Measurements from ENCODE around the gene ATRN.

- TF ChIP-seq CTCF (IDR thresholded peaks at IDR 0.05; ENCODE audit: poor library complexity, severe bottlenecking) (no peak), REST (IDR thresholded peaks at IDR 0.05; ENCODE audit: borderline replicate concordance) (no peak), EZH2 (IDR thresholded peaks at IDR 0.05; ENCODE audit: borderline replicate concordance, insufficient read depth, low read length, poor library complexity, severe bottlenecking) (no peak), SMC3 (conservative IDR thresholded peaks at IDR 0.05; ENCODE audit: poor library complexity) (no peak)
Measured at GRCh38 chr20:3560162-3560561, 89.3 kb downstream of the ATRN start.
